Mucosa of descending colon (tissue), 3 donors: ENCODE results near the gene DRGX. TPM values are rescaled to one million over a fixed set of nuclear protein-coding genes. Genes with fewer than 3 reads are reported as not detected.

Experiments used
- ATAC-seq: fragments of 200-7000 bp; cut with Tn5 transposase; one replicate; pipeline ENCODE4 v1.9.1; 2020; ENCODE audit warnings: mild to moderate bottlenecking, moderate library complexity
- DNase-seq, 3 donors: peaks; one replicate each; pipeline ENCODE4 v3.0.0-alpha.2; 2020
- H3K36me3 ChIP-seq: fragments of 200-600 bp; one replicate; pipeline ENCODE4 v1.8.0; 2021; ENCODE audit warnings: low read depth, mild to moderate bottlenecking
- H3K4me1 ChIP-seq: fragments of 200-600 bp; one replicate; pipeline ENCODE4 v1.8.0; 2021; ENCODE audit warnings: low read depth, mild to moderate bottlenecking
- H3K4me3 ChIP-seq: fragments of 200-600 bp; one replicate; pipeline ENCODE4 v1.8.0; 2021; ENCODE audit warnings: mild to moderate bottlenecking
- H3K9me3 ChIP-seq: fragments of 200-600 bp; one replicate; pipeline ENCODE4 v1.8.0; 2021; ENCODE audit warnings: mild to moderate bottlenecking
- CTCF ChIP-seq: fragments of 200-600 bp; IDR thresholded peaks from one replicate; pipeline ENCODE4 v1.8.0; 2022; ENCODE audit warnings: antibody characterized with exemption, mild to moderate bottlenecking
- intact Hi-C, 2 donors: fragments of 100-400 bp; cut with DNase I in 1 of 2; cut with micrococcal nuclease in 1 of 2; formaldehyde crosslinking; loops; one replicate each; pipeline versions ENCODE4 v1.11.0 to v1.11.1; 2022; cut with DNase I, micrococcal nuclease
- total RNA-seq, 3 donors: library from RNA; stranded (reverse); fragmentation: NEBNext Ultra II Directional in 2 of 3; extraction: Animal tissue kit (Norgen Biotek cat#: 25700) in 2 of 3; gene quantifications; one replicate each; pipeline versions ENCODE4 v1.2.1 to v1.2.4, GENCODE V29; 2021 to 2023
- donor health status: DM: no; HTN: no; CAD: no; lungs with moderate emphysema.
- donor health status: DM: no; HTN: no; CAD: no.
- donor health status: DM: no; HTN: yes; CAD: no.

Gene DRGX
- total RNA-seq, 3 donors from 2014 or later, result 0.10 to 0.35 (median 0.22) TPM

GRCh38 chr10:49353026-49353894, 42.6 kb downstream of the DRGX start:
- no peak for TF ChIP-seq CTCF
- ATAC-seq, result no peak

DNA sequence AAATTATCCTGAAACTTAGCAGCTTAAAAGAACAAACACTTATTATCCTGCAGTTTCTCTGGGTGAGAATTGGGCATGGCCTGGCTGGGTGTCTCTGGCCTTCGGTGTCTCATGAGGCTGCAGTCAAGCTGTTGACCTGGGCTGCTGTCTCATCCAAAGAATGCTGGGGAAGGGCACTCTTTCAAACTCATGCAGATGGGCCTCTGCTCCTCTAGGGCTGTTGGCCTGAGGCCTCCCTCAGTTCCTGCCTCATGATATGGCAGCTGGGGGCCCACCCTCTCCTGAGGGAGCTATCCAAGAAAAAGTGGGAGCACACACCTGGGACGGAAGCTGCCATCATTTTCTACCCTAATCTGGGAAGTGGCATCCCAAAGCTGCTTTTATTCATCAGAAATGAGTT, 43.6 kb downstream of the DRGX start:
- Histone ChIP-seq H3K4me1 (no peaks in the 10 kb centered on the region), H3K4me3 (no peak overlapping the region), H3K36me3 (no peaks in the 10 kb centered on the region), H3K9me3 (peaks cover 7% of the 10 kb centered on the region)
- TF ChIP-seq CTCF, result no peak
- intact Hi-C loops, result no loop called here
- DNase-seq (no peak), ATAC-seq (no peak)

More at GRCh38 chr10:49353026-49353894, 42.6 kb downstream of the DRGX start:
- no peaks in the 10 kb centered on the region for H3K36me3 ChIP-seq
- H3K4me1 ChIP-seq, result no peaks in the 10 kb centered on the region
- intact Hi-C loops, result no loop called here
- H3K4me3 ChIP-seq, result no peak overlapping the region
- DNase-seq, result no peak
- peaks cover 7% of the 10 kb centered on the region for H3K9me3 ChIP-seq

- no peak for DNase-seq
- no peaks in the 10 kb centered on the region for H3K36me3 ChIP-seq
These were observed 44.2 kb downstream of the DRGX start for GRCh38 chr10:49351669-49352068.

GRCh38 chr10:49350846-49351532, 44.9 kb downstream of the DRGX start:
- Histone ChIP-seq H3K9me3 (peaks cover 7% of the 10 kb centered on the region), H3K36me3 (no peaks in the 10 kb centered on the region), H3K4me1 (no peaks in the 10 kb centered on the region), H3K4me3 (no peak overlapping the region)
- no peak for TF ChIP-seq CTCF
- DNase-seq (no peak), ATAC-seq (no peak)
- intact Hi-C loops, result no loop called here

More at GRCh38 chr10:49351669-49352068, 44.2 kb downstream of the DRGX start:
- Histone ChIP-seq H3K4me1 (no peaks in the 10 kb centered on the region), H3K4me3 (no peak overlapping the region), H3K9me3 (peaks cover 7% of the 10 kb centered on the region)
- no peak for TF ChIP-seq CTCF
- ATAC-seq, result no peak
- intact Hi-C loops, result no loop called here

DNA sequence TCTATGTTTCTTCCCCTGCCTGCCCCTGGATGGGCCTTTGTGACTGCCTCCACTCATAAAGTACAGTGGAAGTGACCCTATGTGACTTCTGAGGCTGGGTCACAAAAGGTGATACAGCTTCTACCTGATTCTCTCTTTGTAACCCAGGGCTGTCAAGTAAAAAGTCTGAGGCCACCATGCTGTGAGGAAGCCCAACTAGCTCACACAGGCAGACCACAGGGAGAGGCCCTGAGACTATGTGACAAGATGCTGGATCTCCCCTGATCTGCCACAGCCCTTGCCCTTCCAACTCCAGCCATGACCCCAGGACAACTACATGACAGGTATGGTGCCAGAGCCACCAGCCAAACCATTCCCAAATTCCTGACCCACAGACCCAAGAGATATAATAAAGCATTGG, 45.8 kb downstream of the DRGX start:
- intact Hi-C loops, result no loop called here
- H3K4me1 ChIP-seq, result no peaks in the 10 kb centered on the region
- ATAC-seq (no peak), DNase-seq (no peak)
- no peak for TF ChIP-seq CTCF
- H3K4me3 ChIP-seq, result no peak overlapping the region
- no peaks in the 10 kb centered on the region for H3K36me3 ChIP-seq
- H3K9me3 ChIP-seq, result peaks cover 7% of the 10 kb centered on the region
